GM18508 (cell line): ENCODE data around the gene KCNK4.
A peak's percentile ranks its signal among the peaks of the same experiment; 100 is the strongest.
"Not testable (repeated sequence)": the region's sequence is repeated elsewhere in the genome, so short reads cannot be mapped to it uniquely, and the experiment has no call there.

Source experiments
- ATAC-seq: cut with Tn5 transposase; IDR thresholded peaks from one replicate; pipeline ENCODE4 v1.9.1; 2021; ENCODE audit warnings: moderate number of reproducible peaks; ENCODE audit not compliant: insufficient read depth, unreplicated experiment

Gene KCNK4

DNA sequence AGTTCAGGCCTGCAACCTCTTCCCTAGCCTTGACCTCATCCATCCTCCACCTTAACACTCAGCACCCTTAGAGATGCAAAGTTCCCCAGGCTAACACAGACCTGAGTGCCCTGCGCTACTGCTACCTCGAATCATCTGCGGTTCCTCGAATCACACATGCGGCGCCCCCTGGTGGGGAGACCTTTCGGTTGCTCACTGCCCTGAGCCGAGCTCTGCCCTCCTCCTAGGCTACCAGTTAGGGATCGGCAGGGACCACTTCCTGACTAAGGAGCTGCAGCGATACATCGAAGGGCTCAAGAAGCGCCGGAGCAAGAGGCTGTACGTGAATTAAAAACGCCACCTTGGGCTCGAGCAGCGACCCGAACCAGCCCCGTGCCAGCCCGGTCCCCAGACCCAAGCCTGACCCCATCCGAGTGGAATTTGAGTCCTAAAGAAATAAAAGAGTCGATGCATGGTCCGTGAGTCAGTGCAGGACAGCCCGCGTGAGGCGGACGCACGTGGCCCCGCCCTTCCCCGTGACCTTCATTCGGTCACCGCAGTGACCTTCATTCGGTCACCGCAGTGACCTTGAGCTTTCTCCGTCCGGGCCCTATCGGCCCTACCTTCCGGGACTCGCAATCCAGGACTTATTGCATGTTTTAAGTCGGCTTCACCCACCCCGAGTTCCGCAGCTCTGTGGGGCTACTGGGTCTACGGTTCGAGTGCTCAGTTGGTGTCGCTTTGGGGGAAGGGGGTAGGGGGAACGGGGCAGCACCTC lies 13.4 kb downstream of the KCNK4 start:
- peak; percentile 21 for ATAC-seq

DNA sequence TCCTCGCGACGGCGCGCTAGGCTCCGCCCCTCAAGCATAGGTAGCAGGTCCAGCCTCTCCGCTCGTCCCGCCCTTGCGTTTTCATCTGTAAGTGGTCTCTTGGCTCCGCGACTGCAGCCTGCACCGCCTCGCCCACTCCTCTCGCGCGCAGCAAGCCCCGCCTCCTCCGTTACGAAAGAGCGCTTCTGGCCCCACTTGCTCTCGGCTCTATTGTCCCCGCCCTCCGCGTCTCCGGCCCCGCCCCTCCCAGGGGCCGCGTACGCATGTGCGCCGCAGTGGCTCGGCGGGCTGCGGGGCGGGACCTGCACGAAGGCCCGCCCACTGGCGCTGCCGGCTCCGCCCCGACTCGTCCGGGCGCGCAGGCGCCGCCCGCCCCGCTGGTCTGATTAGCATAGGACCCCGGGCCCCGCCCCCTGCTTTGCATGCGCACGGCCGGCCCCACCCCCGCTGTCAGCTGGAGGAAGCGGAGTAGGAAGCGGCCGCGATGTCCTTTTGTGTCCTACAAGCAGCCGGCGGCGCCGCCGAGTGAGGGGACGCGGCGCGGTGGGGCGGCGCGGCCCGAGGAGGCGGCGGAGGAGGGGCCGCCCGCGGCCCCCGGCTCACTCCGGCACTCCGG lies 14.1 kb downstream of the KCNK4 start, which contains the start of gene ESRRA:
Gene ESRRA (plus strand): TSS at position 450 of the 616 bp plus-strand sequence. CDS start 1,656 bp downstream, outside the sequence.
- ATAC-seq, result peak; percentile 48

DNA sequence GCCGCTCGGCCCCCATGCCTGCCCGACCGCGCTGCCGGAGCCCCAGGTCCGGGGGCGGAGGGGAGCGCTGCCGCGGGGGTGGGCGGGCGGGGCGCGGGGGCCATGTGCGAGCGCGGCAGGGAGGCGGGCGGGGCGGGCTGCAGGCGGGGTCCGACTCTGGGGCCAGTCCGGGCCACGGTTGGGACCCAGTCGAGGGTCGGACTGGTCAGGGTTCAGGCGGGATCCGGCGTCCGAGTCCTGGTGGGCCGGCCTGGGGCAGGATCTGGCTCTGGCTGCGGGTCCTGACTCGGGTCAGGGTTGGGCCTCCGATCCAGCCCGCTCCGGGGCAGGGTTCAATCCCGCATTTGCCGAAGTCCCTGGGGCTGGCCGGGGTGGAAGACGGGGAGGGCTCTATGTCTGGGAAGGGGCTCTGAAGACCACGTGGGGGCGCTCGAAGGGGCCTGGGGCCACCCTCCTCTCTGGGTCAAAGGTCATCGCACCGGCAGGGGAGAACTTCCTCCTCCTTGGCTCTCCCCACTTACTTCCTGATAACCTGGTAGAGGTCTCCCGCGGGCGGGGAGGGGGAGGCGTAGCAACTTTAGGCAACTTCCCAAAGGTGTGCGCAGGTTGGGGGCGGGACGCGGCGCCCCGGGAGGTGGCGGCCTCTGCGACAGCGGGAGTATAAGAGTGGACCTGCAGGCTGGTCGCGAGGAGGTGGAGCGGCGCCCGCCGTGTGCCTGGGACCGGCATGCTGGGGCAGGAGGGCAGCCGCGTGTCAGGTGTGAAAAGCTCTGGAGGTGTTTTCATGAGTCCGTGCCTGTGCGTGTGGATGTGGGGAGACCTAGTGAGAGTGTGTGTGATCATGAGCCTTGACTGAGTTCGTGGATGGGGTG lies 14.8 kb downstream of the KCNK4 start:
- ATAC-seq, result no peak

DNA sequence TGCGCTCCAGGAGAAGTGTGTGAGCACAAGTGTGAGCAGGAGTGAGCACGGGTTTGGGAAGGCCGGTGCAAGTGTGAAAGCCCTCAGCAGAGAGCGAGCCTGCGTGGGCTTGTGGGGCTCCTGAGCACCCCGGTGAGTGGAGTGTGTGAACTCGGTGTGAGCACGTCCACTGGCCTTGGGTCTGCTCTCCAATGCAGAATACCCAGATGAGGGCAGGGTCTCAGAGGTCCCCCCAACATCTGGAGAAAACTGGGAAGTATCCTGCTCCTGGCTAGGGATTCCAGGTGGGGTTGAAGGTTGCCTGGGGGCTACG lies 15.4 kb downstream of the KCNK4 start:
- ATAC-seq, result no peak

DNA sequence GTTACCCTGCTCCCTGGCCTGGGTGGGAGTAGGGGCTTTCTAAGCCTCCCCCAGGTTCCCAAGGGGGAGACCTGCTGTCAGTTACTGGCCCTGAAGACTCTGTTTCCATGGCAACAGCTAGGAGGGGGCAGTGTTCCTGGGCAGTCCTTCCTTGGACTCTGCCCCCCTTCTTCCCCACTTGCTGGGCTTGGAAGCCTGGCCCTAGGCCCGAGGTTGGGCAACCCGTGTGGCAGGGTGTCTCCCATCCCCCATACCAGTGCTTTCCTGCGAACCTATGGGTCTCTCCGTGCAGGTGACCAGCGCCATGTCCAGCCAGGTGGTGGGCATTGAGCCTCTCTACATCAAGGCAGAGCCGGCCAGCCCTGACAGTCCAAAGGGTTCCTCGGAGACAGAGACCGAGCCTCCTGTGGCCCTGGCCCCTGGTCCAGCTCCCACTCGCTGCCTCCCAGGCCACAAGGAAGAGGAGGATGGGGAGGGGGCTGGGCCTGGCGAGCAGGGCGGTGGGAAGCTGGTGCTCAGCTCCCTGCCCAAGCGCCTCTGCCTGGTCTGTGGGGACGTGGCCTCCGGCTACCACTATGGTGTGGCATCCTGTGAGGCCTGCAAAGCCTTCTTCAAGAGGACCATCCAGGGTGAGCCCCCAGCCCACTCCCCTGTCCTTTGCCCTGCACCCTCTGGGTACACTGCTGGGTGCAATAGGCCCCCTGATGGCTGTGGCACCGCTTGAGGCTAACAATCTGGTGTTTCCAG lies 15.9 kb downstream of the KCNK4 start:
- ATAC-seq, result no peak

DNA sequence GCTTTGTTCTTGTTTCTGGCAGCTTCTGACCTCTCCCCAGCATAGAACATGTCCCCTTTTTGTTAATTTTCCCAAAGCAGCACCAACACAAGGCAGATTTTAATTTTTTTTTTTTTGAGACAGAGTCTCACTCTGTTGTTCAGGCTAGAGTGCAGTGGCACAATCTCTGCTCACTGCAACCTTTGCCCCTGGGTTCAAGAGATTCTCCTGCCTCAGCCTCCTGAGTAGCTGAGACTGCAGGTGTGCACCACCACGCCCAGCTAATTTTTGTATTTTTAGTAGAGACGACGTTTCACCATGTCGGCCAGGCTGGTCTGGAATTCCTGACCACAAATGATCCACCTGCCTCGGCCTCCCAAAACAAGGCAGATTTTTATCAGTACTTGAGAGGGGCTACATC lies 16.7 kb downstream of the KCNK4 start:
- not testable (repeated sequence) for ATAC-seq

DNA sequence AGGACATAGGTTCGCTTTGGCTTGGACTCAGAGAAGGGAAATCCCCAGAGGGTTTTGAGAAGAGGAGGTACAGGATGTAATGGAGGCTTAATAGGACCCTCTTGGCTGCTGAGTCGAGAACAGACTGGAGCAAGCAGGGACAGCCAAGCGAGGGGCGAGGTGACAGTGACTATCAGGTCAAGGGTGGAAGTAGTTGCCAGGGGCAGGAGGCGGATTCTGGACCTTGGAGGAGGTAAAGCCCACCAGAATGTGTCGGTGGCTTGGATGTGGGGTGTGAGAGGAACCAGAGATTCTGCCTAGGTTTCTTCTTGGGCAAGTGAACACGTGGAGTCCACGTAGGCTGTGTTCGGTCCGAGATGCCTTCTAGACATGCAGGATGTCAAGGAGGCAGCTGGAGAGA lies 21.8 kb downstream of the KCNK4 start:
- no peak for ATAC-seq

DNA sequence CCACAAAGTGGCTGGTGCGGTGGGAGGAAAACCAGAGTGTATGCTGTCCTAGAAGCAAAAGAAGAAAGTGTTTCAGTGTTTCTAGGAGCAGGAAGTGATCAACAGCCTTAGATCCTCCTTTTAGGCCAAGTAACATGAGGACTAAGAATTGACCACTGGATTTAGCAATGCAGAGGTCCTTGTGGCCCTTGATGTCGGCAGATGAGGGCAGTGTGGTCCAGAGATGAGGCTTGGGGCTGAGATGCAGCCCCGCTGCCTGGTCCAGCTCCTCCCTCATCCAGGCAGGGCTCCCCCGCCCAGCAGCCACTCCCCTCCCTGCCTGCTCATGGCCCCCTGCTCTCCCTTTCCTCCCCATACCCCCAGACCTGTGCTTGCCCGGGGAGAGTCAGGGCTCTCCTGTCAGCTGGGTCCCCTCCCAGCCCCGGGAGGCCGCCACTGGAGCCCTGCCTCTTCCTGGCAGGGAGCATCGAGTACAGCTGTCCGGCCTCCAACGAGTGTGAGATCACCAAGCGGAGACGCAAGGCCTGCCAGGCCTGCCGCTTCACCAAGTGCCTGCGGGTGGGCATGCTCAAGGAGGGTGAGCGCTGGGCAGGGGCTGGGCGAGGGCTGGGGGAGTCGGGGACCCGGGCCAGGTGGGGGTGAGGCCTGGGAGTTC lies 22.5 kb downstream of the KCNK4 start:
- ATAC-seq, result no peak

DNA sequence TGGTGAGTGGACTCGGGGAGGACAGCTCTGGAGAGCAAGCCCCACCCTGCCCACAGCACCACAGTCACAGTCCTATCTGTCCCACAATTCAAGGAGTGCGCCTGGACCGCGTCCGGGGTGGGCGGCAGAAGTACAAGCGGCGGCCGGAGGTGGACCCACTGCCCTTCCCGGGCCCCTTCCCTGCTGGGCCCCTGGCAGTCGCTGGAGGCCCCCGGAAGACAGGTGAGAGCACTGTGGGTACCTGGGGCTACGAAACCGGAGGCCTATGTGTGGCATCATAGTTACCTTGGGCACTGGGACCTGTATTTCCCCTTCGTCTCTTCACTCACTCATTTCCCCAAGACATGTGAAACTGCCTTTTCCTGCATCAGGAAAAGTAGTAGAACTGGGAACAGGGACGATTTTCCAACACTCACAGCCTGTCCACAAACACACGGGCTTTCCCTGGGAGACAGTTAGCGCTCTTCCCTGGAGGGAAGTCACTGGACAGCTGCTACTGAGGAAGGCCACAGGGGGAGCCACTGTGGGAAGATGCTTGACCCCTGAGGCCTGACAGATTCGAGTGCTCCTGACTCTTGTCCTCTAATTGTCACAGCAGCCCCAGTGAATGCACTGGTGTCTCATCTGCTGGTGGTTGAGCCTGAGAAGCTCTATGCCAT lies 23.2 kb downstream of the KCNK4 start:
- no peak for ATAC-seq

DNA sequence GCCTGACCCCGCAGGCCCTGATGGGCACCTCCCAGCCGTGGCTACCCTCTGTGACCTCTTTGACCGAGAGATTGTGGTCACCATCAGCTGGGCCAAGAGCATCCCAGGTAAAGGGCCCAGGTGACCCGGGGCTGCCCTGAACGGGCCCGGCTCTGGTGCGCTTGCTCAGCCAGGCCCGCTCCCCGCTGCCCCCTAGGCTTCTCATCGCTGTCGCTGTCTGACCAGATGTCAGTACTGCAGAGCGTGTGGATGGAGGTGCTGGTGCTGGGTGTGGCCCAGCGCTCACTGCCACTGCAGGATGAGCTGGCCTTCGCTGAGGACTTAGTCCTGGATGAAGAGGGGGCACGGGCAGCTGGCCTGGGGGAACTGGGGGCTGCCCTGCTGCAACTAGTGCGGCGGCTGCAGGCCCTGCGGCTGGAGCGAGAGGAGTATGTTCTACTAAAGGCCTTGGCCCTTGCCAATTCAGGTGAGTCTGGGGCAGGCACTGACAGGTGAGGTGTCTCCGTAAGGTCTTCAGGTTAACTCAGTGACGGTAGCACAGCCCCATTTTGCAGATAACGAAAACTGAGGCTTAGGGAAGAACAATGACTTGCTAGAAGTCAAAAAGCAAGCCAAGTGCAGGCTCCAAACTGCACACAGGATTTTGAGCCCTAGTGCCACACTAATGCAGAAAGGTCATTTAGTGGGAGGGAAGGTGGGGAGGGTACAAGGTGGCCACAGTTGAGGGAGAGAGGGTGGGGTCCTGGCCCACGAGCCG lies 23.9 kb downstream of the KCNK4 start:
- no peak for ATAC-seq

DNA sequence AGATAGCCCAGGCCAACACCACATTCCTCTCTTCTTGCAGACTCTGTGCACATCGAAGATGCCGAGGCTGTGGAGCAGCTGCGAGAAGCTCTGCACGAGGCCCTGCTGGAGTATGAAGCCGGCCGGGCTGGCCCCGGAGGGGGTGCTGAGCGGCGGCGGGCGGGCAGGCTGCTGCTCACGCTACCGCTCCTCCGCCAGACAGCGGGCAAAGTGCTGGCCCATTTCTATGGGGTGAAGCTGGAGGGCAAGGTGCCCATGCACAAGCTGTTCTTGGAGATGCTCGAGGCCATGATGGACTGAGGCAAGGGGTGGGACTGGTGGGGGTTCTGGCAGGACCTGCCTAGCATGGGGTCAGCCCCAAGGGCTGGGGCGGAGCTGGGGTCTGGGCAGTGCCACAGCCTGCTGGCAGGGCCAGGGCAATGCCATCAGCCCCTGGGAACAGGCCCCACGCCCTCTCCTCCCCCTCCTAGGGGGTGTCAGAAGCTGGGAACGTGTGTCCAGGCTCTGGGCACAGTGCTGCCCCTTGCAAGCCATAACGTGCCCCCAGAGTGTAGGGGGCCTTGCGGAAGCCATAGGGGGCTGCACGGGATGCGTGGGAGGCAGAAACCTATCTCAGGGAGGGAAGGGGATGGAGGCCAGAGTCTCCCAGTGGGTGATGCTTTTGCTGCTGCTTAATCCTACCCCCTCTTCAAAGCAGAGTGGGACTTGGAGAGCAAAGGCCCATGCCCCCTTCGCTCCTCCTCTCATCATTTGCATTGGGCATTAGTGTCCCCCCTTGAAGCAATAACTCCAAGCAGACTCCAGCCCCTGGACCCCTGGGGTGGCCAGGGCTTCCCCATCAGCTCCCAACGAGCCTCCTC lies 24.8 kb downstream of the KCNK4 start:
- not testable (repeated sequence) for ATAC-seq

DNA sequence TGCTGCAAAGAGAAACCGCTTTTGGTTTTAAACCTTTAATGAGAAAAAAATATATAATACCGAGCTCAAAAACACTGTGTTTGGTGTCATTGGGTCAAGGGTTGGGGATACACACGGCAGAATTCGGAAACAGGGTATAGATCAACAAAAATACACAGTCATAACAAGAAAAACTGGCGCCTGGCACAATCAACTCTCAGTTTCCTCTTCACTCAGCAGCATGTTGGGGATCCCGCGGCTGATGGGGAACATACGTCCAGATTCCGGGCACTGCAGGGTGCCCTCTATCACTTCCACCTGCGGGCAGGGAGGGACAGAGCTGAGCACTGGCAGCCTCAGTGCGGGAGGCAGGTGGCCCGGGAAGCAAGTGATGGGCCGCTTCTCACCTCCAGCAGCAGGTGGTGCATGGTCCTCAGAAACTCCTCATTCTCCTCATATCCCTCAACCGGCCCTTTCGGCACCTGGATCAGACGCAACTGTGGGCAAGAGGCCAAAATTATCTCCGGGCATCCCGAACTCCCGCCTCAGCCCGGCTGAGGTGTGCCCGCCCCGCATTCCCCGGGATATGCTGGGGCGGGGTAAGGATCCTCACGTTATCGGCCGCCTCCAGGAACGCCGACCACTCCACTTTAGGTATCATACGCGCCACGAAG lies 25.7 kb downstream of the KCNK4 start:
- ATAC-seq, result no peak

DNA sequence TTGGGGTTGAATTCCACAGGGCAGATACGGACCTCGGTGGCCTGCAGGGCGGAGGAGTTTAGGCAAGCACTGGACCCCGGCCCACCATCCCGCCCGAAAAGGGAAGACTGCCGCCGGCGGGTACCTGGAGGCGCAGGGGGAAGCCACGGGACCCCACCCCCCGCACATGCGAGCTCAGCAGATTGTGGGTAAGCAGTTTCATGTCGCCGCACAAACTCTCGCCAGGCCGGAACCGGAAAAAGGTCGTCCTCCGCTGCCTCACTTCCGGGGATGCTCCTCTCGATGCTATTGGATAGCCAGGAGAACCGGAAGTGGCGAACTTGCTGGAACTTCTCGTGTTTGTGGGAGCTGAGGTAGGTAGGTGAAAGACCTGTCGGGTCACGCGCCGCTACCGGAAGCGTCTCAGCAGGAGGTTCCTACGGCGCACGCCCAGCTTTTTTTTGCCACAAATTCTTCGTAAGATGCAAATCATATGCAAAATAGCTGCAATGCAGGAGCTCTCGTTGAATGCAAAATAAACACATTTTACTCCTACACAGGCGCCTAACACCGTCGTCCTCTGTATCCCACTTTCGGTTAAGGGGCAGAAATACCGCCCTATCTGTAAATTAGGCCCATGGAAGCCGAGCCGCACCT lies 26.3 kb downstream of the KCNK4 start, which contains the start of gene TRMT112:
Gene TRMT112 (minus strand): TSS at position 235 of the 636 bp plus-strand sequence. CDS start 33 bp downstream, at position 202.
- ATAC-seq, result peak; percentile 45

DNA sequence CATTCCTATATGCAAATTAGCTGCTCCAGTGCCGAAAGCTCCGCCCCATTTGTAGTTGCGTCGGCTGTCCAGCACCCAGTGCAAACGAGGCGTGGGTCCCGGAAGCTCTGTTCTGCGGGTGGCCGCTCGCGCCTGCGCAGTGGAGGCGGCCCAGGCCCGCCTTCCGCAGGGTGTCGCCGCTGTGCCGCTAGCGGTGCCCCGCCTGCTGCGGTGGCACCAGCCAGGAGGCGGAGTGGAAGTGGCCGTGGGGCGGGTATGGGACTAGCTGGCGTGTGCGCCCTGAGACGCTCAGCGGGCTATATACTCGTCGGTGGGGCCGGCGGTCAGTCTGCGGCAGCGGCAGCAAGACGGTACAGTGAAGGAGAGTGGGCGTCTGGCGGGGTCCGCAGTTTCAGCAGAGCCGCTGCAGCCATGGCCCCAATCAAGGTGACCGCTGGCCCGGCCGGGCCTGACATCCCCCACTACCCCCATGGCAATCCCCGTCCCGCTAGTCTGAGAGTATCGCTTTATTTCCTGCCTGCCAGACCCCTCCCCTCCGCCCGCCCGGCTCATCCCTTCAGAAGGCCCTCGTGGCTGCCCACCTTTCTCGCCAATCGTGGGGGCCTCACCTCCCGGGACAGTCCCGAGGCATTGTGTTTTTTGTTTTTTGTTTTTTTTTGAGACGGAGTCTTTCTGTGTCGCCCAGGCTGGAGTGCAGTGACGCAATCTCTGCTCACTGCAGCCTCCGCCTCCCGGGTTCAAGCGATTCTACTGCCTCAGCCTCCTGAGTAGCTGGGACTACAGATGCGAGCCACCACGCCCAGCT lies 27.1 kb downstream of the KCNK4 start, which contains the start of gene PRDX5:
Gene PRDX5 (plus strand): TSS at position 161 of the 805 bp plus-strand sequence. CDS start 95 bp downstream, at position 256.
- ATAC-seq, result peak; percentile 36
